Measurements from ENCODE around the gene NACA2.
"Not testable (repeated sequence)": the region's sequence is repeated elsewhere in the genome, so short reads cannot be mapped to it uniquely, and the experiment has no call there.

Gene NACA2

GRCh38 chr17:61591018-61591417 lies at the start of gene NACA2:
NACA2 (minus strand) TSS chr17:61591219; CDS start chr17:61591180, 39 bp downstream.
- no peak for DNase-seq

- DNase-seq = no peak
Observed at GRCh38 chr17:61639818-61640217, 48.8 kb upstream of the NACA2 start.

- no peak for DNase-seq
Observed at GRCh38 chr17:61638087-61638486, 47.1 kb upstream of the NACA2 start.

- DNase-seq = peak; percentile 68
Observed at GRCh38 chr17:61635913-61636432, 45.0 kb upstream of the NACA2 start.

GRCh38 chr17:61634942-61635538 lies 44.0 kb upstream of the NACA2 start:
- no peak for DNase-seq

GRCh38 chr17:61634011-61634539 lies 43.1 kb upstream of the NACA2 start:
- DNase-seq = no peak

DNA sequence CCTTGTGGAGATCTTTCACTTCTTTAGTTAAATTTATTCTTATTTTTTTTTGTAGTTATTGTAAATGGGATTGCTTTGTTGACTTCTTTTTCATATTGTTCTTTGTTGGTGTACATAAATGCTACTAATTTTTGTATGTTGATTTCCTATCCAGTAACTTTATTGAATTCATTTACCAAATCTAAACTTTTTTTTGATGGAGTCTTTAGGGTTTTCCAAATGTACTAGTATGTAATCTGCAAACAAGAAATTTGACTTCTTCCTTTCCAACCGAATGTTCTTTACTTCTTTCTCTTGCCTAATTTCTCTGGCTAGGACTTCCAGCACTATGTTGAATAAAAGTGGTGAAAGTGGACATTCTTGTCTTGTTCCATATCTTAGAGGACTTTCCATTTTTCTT lies 41.8 kb upstream of the NACA2 start:
- no peak for DNase-seq

DNA sequence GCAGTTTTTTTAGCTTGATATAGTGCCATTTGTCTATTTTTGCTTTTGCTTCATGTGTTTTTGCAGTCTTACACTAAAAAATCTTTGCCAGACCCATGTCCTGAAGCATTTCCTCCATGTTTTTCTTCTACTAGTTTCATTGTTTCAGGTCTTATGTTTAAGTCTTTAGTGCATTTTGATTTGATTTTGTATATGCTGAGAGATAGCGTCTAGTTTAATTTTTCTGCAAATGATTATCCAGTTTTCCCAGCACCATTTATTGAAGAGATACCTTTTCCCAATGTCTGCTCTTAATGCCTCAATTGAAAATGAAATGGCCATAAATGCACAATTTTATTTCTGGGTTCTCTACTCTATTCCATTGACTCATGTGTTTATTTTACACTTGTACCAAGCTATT lies 40.8 kb upstream of the NACA2 start:
- DNase-seq = no peak

- DNase-seq = not testable (repeated sequence)
Observed at GRCh38 chr17:61628158-61628557, 37.1 kb upstream of the NACA2 start.

DNA sequence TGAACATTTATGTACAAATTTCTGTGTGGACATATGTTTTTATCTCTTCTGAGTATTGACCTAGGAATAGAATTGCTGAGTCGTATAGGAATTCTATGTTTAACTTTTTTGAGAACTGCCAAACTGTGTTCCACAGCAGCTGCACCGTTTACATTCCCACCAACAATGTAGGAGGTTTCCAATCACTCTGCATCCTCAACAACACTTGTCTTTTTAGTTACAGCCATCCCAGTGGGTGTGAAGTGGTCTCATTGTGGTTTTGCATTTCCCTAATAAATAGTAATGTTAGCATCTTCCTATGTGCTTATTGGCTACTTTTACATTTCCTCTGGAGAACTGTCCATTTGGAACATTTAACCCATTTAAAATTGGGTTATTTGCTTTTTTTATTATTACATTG lies 36.6 kb upstream of the NACA2 start:
- no peak for DNase-seq

GRCh38 chr17:61627125-61627524 lies 36.1 kb upstream of the NACA2 start:
- no peak for DNase-seq

GRCh38 chr17:61625564-61625963 lies 34.5 kb upstream of the NACA2 start:
- DNase-seq = no peak

DNA sequence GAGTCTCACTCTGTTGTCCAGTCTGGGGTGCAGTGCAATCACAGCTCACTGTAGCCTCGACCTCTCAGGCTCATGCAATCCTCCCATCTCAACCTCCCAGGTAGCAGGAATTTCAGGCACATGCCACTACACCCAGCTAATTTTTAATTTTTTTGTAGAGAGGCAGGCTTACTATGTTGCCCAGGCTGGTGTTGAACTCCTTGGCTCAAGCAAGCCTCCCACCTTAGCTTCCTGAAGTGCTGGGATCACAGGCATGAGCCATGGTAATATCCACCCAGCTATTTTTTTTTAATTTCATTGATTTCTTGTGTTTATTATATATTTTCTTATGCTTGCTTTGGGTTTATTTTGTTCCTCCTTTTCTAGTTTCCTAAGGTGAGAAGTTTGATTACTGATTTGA lies 33.9 kb upstream of the NACA2 start:
- no peak for DNase-seq

- no peak for DNase-seq
Observed at GRCh38 chr17:61621317-61621716, 30.3 kb upstream of the NACA2 start.

DNA sequence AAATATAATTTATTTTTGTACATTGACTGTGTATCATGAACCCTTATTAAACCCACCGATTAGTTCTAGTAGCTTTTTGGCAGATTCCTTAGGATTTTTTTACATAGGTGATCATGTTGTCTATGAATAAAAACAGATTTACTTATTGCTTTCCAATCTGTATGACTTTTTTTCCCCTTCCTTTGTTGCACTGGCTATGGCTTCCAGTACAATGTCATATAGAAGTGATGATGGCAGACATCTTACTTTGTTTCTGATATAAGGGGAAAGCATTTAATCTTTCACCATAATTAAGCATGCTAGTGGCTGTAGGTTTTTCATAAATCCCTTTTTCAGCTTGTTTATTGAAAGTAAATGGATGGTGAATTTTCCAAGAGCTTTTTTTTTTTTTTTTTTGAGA lies 28.9 kb upstream of the NACA2 start:
- DNase-seq = no peak

GRCh38 chr17:61619493-61619892 lies 28.5 kb upstream of the NACA2 start:
- no peak for DNase-seq

GRCh38 chr17:61618950-61619349 lies 27.9 kb upstream of the NACA2 start:
- no peak for DNase-seq

- no peak for DNase-seq
Observed at GRCh38 chr17:61617330-61617729, 26.3 kb upstream of the NACA2 start.

GRCh38 chr17:61616783-61617182 lies 25.8 kb upstream of the NACA2 start:
- no peak for DNase-seq

DNA sequence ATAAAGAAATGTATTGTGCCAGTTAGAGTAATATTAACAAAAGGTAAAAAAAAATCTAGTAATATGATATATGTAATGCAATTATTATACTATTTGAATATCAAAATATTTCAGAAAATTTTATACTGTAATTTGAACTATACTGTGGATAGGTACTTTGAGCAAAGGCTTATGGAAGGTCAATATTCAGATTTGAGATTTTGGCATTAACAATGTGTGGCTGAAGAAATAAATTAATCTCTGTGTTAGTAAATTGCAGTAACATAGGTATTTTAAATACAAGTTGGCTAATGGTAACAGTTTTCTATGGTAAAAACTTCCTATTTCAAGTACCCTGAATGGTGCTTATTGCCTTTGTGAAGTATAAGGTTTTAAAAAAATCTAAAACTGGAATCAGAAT lies 23.2 kb upstream of the NACA2 start:
- no peak for DNase-seq

DNA sequence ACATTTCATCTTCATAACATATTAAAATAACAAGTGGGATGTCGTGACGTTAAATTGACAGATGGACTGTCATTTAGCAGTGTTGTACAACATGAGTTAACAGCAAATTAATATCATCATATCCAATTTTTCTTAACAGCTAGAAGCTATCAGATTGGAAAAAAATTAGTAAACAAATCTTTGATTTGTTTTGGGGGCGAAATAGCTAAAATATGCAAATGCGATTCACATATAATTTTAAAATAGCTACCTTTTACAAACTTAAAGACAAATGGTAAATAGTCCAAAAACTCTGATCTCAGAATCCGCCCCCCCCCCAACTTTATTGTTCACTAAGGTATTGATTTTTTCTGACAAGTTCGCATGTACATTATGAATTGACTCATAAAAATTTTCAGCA lies 20.3 kb upstream of the NACA2 start:
- DNase-seq = no peak

DNA sequence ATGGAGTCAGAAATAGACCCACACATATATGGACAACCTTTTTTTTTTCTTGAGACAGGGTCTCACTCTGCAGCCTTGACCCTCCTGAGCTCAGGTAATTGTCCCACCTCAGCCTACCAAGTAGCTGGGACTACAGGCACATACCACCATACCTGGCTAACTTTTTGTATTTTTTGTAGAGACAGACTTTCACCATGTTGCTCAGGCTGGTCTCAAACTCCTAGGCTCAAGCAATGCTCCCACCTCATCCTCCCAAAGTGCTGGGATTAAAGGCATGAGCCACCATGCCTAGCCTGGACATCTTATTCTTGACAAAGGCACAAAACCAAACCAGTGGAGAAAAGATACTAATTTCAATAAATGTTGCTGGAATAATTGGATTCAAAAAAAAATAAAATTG lies 14.7 kb upstream of the NACA2 start:
- no peak for DNase-seq

DNA sequence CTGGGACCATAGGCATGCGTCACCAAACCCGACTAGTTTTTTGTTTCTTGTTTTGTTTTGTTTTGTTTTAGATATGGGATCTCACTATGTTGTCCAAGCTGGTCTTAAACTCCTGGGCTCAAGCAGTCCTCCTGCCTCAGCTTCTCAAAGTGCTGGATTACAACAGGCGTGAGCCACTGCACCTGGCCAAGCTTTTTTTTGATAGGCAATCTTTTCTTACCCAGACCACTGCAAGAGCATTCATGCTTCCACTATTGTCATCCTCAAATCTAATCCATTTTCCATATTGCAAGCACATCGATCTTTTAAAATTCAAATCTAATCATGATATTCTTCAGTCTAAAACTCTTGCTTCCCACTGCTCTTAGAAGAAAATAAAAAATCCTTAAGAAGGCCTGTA lies 10.3 kb upstream of the NACA2 start:
- no peak for DNase-seq

DNA sequence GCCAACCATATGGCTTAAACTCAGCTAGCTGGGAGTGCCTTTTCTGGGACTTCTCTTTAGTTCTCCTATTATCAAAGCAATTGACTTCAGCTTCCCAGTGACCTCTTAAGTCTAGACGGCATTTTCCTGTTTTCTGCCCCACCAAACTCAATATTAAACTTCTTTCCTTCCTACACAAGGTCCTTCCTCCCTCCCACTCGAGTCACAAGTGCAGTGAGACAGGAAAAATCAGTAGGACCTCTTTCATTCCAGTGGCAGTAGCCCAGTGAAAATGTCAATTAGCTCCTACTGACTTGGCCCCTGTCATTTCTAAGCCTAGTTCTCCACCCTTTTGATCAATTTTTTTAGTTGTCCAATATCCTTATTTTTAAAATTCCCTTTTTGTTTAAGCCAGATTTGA lies 9.6 kb upstream of the NACA2 start:
- DNase-seq = no peak

- DNase-seq = no peak
Observed at GRCh38 chr17:61599608-61600007, 8.6 kb upstream of the NACA2 start.
